GM19455 (cell line): ENCODE data around the gene CAMK1D.
"Not testable (repeated sequence)": the region's sequence is repeated elsewhere in the genome, so short reads cannot be mapped to it uniquely, and the experiment has no call there.

Experiments used
- ATAC-seq: cut with Tn5 transposase; IDR thresholded peaks from one replicate; pipeline ENCODE4 v1.9.1; 2021; ENCODE audit not compliant: unreplicated experiment

CAMK1D gene

GRCh38 chr10:12543589-12543988 is 194.2 kb downstream of the CAMK1D start:
- no peak for ATAC-seq

GRCh38 chr10:12546160-12546802 is 196.9 kb downstream of the CAMK1D start:
- ATAC-seq = not testable (repeated sequence)

DNA sequence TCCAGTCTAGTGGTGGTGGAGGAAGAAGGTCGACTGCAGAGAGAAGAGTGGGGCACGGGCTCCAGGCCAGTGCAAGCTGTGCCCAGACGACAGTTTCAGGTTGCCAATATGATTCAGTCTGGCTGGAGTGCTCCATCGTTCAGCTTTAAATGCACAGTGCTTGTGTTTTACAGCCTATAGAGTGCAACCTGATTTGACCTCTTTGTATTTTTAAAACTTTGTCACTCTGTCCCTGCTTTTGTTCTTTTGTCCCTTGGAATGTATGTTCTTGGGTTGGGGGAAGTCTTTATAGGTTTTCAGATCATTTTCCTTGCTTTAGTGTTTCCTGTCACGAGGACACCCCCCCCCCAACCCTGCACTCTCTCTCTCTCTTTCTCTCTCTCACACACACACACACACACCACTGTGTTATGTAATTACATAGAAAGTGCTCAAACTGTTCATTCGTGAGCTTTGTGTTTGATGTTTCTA is 198.0 kb downstream of the CAMK1D start:
- no peak for ATAC-seq

DNA sequence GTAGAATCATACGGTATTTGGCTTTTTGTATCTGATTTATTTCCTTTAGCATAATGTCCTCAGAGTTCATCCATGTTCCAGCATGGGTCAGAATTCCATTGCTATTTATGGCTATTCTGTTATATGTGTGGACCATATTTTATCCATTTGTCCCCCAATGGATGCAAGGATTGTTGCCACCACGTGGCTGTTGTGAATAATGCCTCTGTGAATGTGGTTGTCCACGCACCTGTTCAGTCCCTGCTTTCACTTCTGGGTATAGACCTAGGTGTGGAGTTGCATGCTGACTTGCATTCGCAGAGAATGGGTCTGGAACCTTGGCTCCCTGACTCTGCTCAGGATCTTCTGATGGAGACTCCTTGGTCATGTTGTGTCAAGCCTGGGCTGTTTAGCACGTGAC is 199.9 kb downstream of the CAMK1D start:
- ATAC-seq = no peak

- ATAC-seq = no peak
Observed at GRCh38 chr10:12550994-12551393, 201.6 kb downstream of the CAMK1D start.

DNA sequence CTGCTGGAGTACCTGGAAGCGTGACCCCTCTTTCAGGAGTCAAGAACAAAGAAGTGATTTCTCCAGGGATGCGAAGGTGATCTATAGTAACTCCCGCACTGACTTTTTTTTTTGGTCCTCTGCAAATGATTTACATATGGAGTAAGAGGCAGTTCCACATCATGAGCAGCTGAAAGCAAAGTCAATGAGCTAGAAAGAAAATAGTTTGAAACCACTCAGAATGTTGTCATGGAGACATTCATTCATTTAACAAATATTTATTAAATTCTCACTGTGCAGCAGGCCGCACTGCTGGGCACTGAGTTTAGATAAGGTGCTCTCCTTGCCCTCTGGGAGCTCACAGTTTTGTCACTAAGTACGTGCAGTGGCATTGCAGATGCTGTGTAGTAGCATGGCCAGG is 206.7 kb downstream of the CAMK1D start:
- ATAC-seq = no peak

DNA sequence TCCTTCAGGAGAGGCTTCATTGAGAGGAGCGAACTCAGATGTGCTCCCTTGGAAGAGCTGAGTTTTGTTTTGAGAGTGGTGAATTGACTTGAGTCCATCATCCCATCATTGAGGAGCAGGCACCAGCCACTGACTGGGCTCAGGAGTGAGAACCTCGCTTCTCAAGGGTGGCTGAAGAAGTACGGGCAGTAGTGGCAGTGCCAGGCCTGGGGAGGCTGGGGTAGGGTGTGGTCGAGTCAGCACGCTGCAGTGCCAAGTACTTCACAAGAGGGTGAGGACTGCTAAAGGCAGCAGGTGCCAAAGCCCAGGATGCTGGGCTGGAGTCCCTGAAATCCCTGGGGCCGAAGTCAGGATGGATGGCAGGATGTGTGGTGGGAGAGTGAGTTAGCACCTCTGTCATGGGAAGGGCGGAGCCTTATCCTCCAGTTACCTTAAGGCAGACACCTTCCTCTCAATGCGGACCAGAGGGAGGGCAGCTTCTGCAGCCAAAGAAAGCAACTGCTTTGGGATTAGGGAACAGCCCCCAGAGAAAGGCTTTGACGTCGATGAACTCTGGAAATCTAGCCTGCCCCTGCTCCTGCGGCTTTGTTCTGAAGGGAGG is 210.3 kb downstream of the CAMK1D start:
- no peak for ATAC-seq

GRCh38 chr10:12561307-12561706 is 212.0 kb downstream of the CAMK1D start:
- no peak for ATAC-seq

- ATAC-seq = no peak
Observed at GRCh38 chr10:12561720-12562119, 212.4 kb downstream of the CAMK1D start.

DNA sequence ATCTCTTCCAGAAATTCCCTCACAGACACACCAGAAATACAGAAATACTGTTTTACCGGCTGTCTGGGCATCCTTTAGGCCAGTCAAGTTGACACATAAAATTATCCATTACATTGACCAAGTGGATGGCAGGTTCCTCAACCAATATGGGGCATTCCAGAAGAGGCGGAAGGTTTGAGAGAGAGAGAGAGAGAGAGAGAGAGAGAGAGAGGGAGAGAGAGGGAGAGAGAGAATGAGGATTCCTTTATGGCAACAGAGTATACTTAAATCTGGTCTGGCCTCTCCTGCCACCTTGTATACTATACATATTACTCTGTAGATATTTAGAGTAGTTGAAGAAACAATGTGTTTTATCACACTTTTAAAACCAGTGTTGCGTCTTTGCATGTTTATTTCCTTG is 214.1 kb downstream of the CAMK1D start:
- ATAC-seq = no peak

- ATAC-seq = no peak
Observed at GRCh38 chr10:12564173-12564572, 214.8 kb downstream of the CAMK1D start.

DNA sequence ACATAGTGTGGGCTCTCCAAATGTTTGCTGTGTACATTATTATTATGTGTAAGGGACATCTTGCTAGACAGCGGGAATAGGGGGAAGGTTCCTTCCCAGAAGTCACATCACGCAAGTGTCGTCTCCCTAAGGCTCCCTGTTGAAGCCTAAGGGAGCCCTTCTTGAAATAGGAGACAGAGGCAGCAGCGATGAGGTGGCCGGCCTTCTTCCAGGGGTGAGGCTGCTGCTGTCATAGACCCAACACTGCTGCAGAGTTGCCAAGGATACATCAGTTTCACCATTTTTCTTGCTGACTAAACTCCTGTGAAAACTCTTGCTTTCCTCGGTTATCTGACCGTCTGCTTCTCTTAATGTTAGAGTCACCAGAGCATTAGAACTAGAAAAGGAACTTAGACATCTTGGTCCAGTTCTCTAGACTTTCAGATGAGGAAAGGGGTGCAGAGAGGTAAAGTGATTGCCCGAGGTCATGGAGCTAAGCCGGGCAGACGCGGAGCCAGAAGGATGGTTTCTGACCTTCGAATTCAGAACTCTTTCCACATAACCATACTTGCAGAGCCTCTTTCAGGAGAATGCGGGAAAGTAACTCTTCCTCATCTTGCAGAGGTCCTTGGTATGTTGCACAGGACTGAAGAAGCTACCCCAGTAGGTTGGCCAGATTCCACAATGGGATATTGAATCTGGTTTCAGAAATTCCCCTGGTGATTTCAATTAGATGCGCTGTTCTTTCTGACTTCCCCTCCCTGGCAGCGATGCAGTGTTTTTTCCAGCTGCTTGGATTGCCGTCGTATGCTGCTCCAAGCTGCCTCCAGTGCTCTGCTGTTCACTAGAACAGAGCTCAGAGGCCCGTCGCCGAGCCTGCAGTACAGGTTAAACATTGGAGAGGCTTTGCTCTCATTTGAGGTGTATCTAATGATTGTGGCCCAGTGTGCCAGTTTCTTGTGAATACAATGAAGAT is 217.1 kb downstream of the CAMK1D start:
- ATAC-seq = no peak

DNA sequence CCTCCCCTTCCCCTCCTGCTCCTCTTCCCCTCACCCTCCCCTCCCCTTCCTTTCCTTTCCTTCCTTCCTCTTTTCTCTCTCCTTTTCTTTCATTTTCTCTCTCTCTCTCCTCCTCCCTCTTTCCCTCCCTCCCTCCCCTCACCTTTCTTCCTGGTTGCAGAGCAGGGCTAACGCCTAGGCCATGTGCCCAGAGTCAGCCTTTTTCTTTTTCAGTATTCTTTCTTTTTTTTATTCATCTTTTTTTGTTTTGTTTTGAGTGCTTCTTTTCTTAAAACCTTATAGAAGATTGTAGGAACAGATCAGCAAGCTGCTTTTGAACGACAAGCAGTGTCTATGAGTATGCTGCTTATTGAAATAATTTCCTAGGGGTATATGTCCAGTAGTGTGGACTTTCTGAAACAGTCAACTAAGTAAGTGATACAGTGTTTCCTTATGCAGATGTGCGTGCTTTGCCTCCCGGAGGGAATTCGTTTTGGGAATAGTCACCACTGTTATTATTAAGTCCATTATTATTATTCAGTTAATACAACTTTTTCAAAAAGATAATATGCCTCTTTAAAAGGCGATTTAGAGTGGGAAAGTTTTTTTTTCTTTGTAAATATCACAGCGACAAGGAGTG is 219.2 kb downstream of the CAMK1D start:
- no peak for ATAC-seq

GRCh38 chr10:12572281-12572680 is 222.9 kb downstream of the CAMK1D start:
- no peak for ATAC-seq

DNA sequence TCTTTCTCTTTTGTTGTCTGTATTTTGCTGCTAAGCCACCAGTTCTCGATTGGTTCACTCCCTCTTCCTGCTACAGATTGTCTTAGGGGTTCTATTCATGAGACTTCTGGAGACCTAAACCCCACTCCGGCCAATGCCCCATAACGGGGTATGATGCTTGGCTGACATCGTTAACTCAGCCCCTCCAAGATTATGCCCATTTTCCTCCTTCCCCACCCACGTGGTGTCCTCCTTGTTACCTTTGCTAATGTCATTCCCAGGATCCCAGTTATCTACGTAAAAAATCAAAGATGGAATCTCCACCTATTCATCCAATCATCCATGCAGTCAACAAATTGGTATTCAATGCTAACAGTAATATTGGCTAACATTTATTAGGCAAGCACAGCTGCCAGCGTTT is 228.3 kb downstream of the CAMK1D start:
- no peak for ATAC-seq

- ATAC-seq = no peak
Observed at GRCh38 chr10:12579954-12580858, 230.9 kb downstream of the CAMK1D start.

- no peak for ATAC-seq
Observed at GRCh38 chr10:12583891-12584595, 234.7 kb downstream of the CAMK1D start.

DNA sequence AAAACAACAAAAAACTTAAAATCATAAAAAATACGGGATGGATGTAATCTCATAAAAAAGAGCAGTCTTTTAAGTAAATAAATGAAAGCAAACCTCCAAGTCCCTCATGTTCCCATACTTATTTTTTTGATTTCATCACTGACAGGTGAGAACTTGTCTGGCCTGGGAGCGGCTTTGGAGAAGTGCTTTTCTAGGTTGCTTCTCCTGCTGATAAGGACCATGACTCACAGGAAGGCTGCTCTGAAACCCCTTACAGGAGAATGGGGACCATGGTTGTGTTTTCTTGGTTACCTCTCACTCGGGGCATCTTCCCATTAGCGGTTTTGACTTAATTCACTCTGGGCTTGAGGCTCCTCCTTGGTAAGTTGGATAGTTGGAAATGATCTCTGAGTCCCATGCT is 237.4 kb downstream of the CAMK1D start:
- ATAC-seq = no peak

GRCh38 chr10:12587451-12587888 is 238.1 kb downstream of the CAMK1D start:
- no peak for ATAC-seq
